Natural killer cell treated with Interleukin-12 subunit alpha and Interleukin-12 subunit beta and Interleukin-15 and Interleukin-18, amount 100 ng/mL, for 72 hours (primary cell): ENCODE data around the gene FEN1. TPM values are rescaled to one million over a fixed set of nuclear protein-coding genes. Genes with fewer than 3 reads are reported as not detected.
A peak's percentile ranks its signal among the peaks of the same experiment; 100 is the strongest.

Experiments
- ATAC-seq, 2 donors: fragments of 150-1000 bp; cut with Tn5 transposase in 1 of 2; sonication (Bioruptor Pico), chemical (Tn5 transposase) in 1 of 2; 2 replicates each; pipeline ENCODE4 v1.10.0; 2021
- DNase-seq: peaks from one replicate; pipeline ENCODE4 v3.0.0; 2022; ENCODE audit warnings: low spot score
- H3K27ac Mint-ChIP-seq, 2 donors: 1 replicate in 1 of 2; 2 replicates in 1 of 2; pipeline ENCODE4 v1.8.0; 2022; ENCODE audit warnings: mixed read lengths in 2 of 2, mild to moderate bottlenecking in 1 of 2, moderate library complexity in 1 of 2
- H3K27me3 Mint-ChIP-seq, 2 donors: 1 replicate in 1 of 2; 2 replicates in 1 of 2; pipeline ENCODE4 v1.8.0; 2022; ENCODE audit warnings: mixed read lengths in 2 of 2
- H3K36me3 Mint-ChIP-seq: one replicate; pipeline ENCODE4 v1.8.0; 2022; ENCODE audit warnings: mixed read lengths
- H3K4me1 Mint-ChIP-seq, 2 donors: 1 replicate in 1 of 2; 2 replicates in 1 of 2; pipeline ENCODE4 v1.8.0; 2022; ENCODE audit warnings: low read depth in 2 of 2, mixed read lengths in 2 of 2, mild to moderate bottlenecking in 1 of 2
- H3K4me3 Mint-ChIP-seq: one replicate; pipeline ENCODE4 v1.8.0; 2022; ENCODE audit warnings: mixed read lengths
- H3K9me3 Mint-ChIP-seq: 2 replicates; pipeline ENCODE4 v1.8.0; 2022; ENCODE audit warnings: mixed read lengths
- total RNA-seq, 2 donors: library from RNA; stranded (reverse); gene quantifications; one replicate each; pipeline ENCODE4 v1.2.3, GENCODE V29; 2022

FEN1 gene
- total RNA-seq, 2 donors from 2014 or later: 75.8 to 155 TPM

- Mint-ChIP-seq H3K9me3 (no peaks in the 10 kb centered on the region), H3K27ac (no peak overlapping the region), H3K4me1 (peaks cover 0 to 7% of the 10 kb centered on the region in 2 donors), H3K4me3 (no peak overlapping the region), H3K27me3 (no peaks in the 10 kb centered on the region), H3K36me3 (peaks cover 23% of the 10 kb centered on the region)
- ATAC-seq: no peak
- DNase-seq: no peak
These were observed 11.4 kb downstream of the FEN1 start for GRCh38 chr11:61803889-61804647.

- Mint-ChIP-seq H3K4me1 (peaks cover 0 to 4% of the 10 kb centered on the region in 2 donors), H3K36me3 (peaks cover 24% of the 10 kb centered on the region)
- ATAC-seq: no peak
These were observed 12.4 kb downstream of the FEN1 start for GRCh38 chr11:61805146-61805545.

GRCh38 chr11:61806785-61807184 lies 14.1 kb downstream of the FEN1 start:
- DNase-seq (no peak), ATAC-seq (no peak)
- Mint-ChIP-seq H3K27ac (peak overlapping the region in 1 of 2 donors; percentile 60), H3K27me3 (no peaks in the 10 kb centered on the region), H3K4me3 (no peak overlapping the region), H3K9me3 (no peaks in the 10 kb centered on the region), H3K4me1 (no peaks in the 10 kb centered on the region), H3K36me3 (peaks cover 20% of the 10 kb centered on the region)

More at GRCh38 chr11:61805146-61805545, 12.4 kb downstream of the FEN1 start:
- Mint-ChIP-seq H3K27ac (peak overlapping the region in 1 of 2 donors; percentile 14), H3K9me3 (no peaks in the 10 kb centered on the region), H3K4me3 (no peak overlapping the region), H3K27me3 (no peaks in the 10 kb centered on the region)
- DNase-seq: no peak

GRCh38 chr11:61810671-61811175 lies 18.0 kb downstream of the FEN1 start:
- H3K4me1 Mint-ChIP-seq: peaks cover 13 to 16% of the 10 kb centered on the region in 2 donors
- DNase-seq (no peak), ATAC-seq (no peak)
- H3K27me3 Mint-ChIP-seq: no peaks in the 10 kb centered on the region
- H3K27ac Mint-ChIP-seq: no peak overlapping the region
- peaks cover 5% of the 10 kb centered on the region for H3K36me3 Mint-ChIP-seq
- no peaks in the 10 kb centered on the region for H3K9me3 Mint-ChIP-seq
- H3K4me3 Mint-ChIP-seq: no peak overlapping the region

GRCh38 chr11:61811831-61812230 lies 19.1 kb downstream of the FEN1 start:
- ATAC-seq: no peak
- Mint-ChIP-seq H3K27ac (no peak overlapping the region), H3K4me3 (no peak overlapping the region), H3K36me3 (peaks cover 5% of the 10 kb centered on the region), H3K4me1 (peaks cover 13 to 21% of the 10 kb centered on the region in 2 donors), H3K9me3 (no peaks in the 10 kb centered on the region), H3K27me3 (no peaks in the 10 kb centered on the region)
- DNase-seq: no peak

GRCh38 chr11:61812736-61813411 lies 20.2 kb downstream of the FEN1 start:
- Mint-ChIP-seq H3K4me3 (no peak overlapping the region), H3K4me1 (peaks cover 13 to 21% of the 10 kb centered on the region in 2 donors), H3K36me3 (peaks cover 5% of the 10 kb centered on the region), H3K27ac (no peak overlapping the region), H3K27me3 (no peaks in the 10 kb centered on the region), H3K9me3 (no peaks in the 10 kb centered on the region)
- ATAC-seq: no peak
- no peak for DNase-seq

- no peaks in the 10 kb centered on the region for H3K9me3 Mint-ChIP-seq
- no peak for DNase-seq
- no peaks in the 10 kb centered on the region for H3K36me3 Mint-ChIP-seq
- H3K27me3 Mint-ChIP-seq: no peaks in the 10 kb centered on the region
- no peak for ATAC-seq
- peak overlapping the region; percentile 83 to 87 for H3K27ac Mint-ChIP-seq
- H3K4me1 Mint-ChIP-seq: peaks cover 13 to 21% of the 10 kb centered on the region in 2 donors
- peak overlapping the region; percentile 95 for H3K4me3 Mint-ChIP-seq
These were observed 21.7 kb downstream of the FEN1 start for GRCh38 chr11:61814247-61814957.

- DNase-seq: peak; percentile 92
- peak overlapping the region; percentile 95 for H3K4me3 Mint-ChIP-seq
- ATAC-seq: peak; percentile 74 to 84
- H3K4me1 Mint-ChIP-seq: peaks cover 13 to 21% of the 10 kb centered on the region in 2 donors
- no peaks in the 10 kb centered on the region for H3K36me3 Mint-ChIP-seq
- no peaks in the 10 kb centered on the region for H3K9me3 Mint-ChIP-seq
- H3K27ac Mint-ChIP-seq: peak overlapping the region; percentile 83 to 87
- no peaks in the 10 kb centered on the region for H3K27me3 Mint-ChIP-seq
These were observed 22.5 kb downstream of the FEN1 start for GRCh38 chr11:61814958-61815789.

- DNase-seq (peak; percentile 72), ATAC-seq (peak; percentile 59 to 72)
- Mint-ChIP-seq H3K9me3 (no peaks in the 10 kb centered on the region), H3K27me3 (no peaks in the 10 kb centered on the region), H3K4me1 (peaks cover 13 to 21% of the 10 kb centered on the region in 2 donors), H3K4me3 (peak overlapping the region; percentile 95), H3K27ac (peak overlapping the region; percentile 83 to 87), H3K36me3 (no peaks in the 10 kb centered on the region)
These were observed 23.4 kb downstream of the FEN1 start for GRCh38 chr11:61815790-61816735.

- Mint-ChIP-seq H3K27ac (peak within 1 kb of the TSS; percentile 83 to 87), H3K4me3 (peak within 1 kb of the TSS; percentile 95), H3K36me3 (no peaks in the 10 kb centered on the region), H3K4me1 (peaks cover 13 to 21% of the 10 kb centered on the region in 2 donors), H3K9me3 (no peaks in the 10 kb centered on the region), H3K27me3 (no peaks in the 10 kb centered on the region)
- DNase-seq (peak; percentile 96), ATAC-seq (peak; percentile 83 to 88)
These were observed 24.2 kb downstream of the FEN1 start, which contains the start of gene FADS1 for GRCh38 chr11:61816736-61817455. FADS1 (minus strand) TSS chr11:61817003; CDS start chr11:61816929, 74 bp downstream.

- Mint-ChIP-seq H3K4me3 (peak overlapping the region; percentile 95), H3K27me3 (no peaks in the 10 kb centered on the region), H3K36me3 (no peaks in the 10 kb centered on the region), H3K27ac (peak overlapping the region in 1 of 2 donors; percentile 87), H3K9me3 (no peaks in the 10 kb centered on the region), H3K4me1 (peaks cover 13 to 21% of the 10 kb centered on the region in 2 donors)
- no peak for DNase-seq
- no peak for ATAC-seq
These were observed 24.9 kb downstream of the FEN1 start for GRCh38 chr11:61817471-61818202.
